ENCODE data around the gene SRGAP3.

DNA sequence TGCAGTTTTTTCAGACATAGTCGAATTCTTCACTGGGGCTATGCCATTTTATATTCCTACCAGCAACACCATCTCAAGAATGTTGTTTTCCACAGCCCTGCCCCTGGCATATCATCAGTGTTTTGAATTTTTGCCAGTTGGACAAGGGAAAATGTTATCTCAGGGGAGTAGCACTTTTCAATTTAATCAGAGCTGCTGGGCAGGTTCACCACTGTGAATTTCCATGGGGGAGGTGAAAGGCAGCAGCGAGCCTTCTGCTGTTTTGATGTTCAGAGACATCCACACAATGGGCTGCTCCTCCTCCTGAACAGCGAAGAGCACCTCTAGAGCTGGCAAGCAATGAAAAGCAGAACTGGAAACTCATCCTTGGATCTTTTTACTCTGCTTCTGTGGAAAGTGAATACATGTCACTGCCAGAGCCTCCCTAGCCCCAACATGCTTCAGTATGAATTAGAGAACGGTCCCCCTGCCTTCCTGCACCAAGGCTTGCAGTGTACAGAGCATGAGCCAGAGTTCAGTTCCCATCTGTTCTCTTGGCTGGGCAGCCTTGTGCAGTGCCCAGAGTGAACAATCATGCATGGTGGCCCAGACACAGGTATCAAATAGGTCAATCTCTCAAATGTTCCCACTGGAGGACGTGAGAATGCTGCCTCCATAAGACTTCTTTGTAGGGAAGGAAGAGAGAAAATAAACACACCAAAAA lies 230.0 kb downstream of the SRGAP3 start:
- no peak for TF ChIP-seq EZH2 (IDR thresholded peaks at IDR 0.05; ENCODE audit: insufficient read depth, poor library complexity, severe bottlenecking)
- TF ChIP-seq EZH2phosphoT487 (IDR thresholded peaks at IDR 0.05; ENCODE audit: insufficient read depth, low read depth): no peak
